GM18870 (cell line): ENCODE data around the gene TRIM74.
"Not testable (repeated sequence)": the region's sequence is repeated elsewhere in the genome, so short reads cannot be mapped to it uniquely, and the experiment has no call there.

Experiments used
- ATAC-seq: cut with Tn5 transposase; IDR thresholded peaks from one replicate; pipeline ENCODE4 v1.9.1; 2021; ENCODE audit warnings: moderate library complexity; ENCODE audit not compliant: unreplicated experiment

Gene TRIM74

DNA sequence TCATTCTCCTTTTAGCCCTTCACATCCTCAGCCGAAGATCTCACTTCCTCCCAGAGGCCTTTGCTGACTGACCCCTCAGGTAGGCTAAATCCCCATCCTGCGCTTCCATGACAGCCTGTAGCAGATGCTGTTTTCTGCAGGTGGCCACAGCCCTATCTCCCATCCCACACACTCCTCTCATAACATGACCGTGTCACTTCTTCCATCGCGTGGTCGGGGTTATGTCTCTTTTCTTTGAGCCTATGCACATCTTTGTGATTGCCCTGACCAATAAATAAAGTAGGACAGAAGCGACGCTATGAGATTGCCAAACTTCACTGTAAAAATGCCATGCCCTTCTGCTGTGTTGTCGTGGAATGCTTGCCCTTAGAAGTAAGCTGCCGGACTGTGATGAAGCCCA is 55.5 kb downstream of the TRIM74 start:
- not testable (repeated sequence) for ATAC-seq

DNA sequence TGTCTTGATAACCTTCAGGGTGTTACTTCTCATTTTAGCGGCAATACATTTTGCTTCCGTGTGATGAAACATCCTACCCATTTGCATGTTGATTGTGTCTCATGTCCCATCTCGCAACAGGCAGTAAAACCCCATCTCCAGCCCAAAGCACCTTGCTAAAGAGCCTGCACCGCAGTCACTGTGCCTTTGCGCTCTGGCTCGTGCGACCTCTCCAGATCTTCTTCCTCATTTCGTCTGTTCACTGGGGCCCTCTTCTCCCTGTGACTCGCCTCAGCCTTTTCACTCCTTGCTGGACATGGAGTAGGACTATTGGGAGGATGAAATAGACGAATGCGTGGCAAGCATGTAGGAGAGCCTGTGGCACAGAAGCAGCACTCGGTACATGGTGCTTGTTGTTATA is 57.9 kb downstream of the TRIM74 start:
- not testable (repeated sequence) for ATAC-seq
